HuH-7.5 (cell line): Measurements from ENCODE around the gene BCL11A.

ENCODE experiments used
- DNase-seq: peaks from one replicate; pipeline ENCODE4 v3.0.0; 2011; ENCODE audit warnings: low spot score

Gene BCL11A

GRCh38 chr2:60544954-60545560 lies 8.4 kb downstream of the BCL11A start:
- no peak for DNase-seq

GRCh38 chr2:60544062-60544461 lies 9.4 kb downstream of the BCL11A start:
- DNase-seq, result no peak

- DNase-seq, result no peak
Observed at GRCh38 chr2:60541056-60541651, 12.3 kb downstream of the BCL11A start.

DNA sequence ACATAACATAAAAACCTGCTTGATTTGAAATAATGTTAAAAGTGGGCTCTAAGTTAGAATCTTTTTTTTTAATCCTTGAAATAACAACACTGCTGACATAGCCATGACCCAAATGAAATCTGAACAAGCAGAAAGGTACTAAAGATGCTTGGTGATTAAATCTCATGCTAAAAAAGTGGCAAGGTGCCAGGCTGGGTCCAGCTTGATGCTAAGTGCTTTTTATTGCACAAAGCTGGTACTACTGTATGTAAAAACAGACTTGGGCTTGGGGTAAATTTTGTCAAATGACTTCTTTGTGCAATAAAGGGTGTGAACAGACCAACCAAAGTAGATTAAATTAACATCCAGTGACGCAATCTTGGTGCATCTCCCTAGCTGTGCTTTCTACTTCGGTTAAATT lies 13.4 kb downstream of the BCL11A start:
- no peak for DNase-seq

DNA sequence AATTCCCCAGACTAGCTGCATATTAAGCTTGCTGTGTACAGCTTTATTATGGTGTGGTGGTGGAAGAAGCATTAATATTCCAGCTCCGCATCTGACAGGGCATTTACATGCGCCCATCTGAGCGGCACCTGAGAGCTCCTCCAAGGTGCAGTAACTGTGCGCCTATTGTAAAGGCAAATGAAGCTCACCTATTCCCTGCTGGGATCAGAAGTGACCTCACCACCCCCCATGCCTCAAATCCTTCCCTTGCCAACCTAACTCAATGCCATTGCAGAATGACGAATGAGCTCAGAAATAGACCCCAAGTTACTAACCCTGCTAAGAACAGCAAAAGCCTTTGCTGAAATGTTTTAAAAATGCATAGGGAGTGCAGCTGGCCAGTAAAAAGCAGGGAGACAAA lies 14.3 kb downstream of the BCL11A start:
- no peak for DNase-seq

- DNase-seq, result no peak
Observed at GRCh38 chr2:60538101-60538500, 15.4 kb downstream of the BCL11A start.

DNA sequence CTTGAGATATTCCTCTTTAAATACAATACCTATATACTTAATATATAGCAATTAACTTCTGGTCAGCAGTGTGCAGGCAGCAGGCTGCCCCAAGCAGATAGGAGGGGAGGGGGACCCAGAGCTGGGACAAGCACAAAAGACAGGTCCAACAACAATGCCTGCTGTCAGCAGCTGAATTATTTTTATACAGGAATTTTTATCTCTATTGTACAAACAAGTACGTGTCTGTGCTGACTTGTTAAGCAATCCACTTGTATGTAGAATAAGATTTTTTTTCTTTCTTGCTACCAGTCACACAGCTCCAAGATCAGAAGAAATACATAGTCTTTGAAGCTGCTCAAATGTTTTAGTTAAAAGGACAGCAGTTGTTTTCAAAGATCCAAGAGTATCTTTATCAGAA lies 16.7 kb downstream of the BCL11A start:
- no peak for DNase-seq

DNA sequence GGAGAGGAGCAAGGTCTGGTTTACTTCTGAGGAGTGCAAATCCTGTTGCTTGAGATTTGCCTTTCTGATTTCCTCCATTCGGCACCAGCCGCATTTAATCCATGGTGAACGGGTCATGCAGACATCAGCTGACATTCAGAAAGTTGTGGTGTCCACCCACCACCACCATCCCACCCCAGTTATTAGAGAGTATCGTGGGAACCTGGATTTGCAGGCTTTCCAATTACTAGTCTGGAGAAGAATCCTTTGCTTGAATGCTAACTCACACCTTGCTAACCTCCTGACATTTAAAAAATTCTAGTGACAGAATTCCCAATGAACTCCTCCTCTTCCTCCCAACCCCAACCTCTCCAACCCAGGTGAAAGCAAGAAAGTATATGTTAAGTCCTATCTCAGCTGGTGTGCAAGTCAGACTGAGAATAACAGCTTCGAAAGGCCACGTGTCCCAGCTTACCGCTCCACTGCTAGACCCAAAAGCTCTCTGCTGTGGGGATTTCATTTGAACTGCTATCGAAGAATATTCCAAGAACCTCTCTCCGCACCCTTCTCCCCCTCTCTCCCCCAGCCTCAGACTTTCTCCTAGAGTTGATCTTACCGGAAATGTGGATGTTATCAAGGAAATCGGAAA lies 17.7 kb downstream of the BCL11A start:
- DNase-seq, result no peak

- no peak for DNase-seq
Observed at GRCh38 chr2:60534892-60535684, 18.4 kb downstream of the BCL11A start.

- no peak for DNase-seq
Observed at GRCh38 chr2:60534052-60534685, 19.3 kb downstream of the BCL11A start.

- no peak for DNase-seq
Observed at GRCh38 chr2:60533101-60534051, 20.1 kb downstream of the BCL11A start.

DNA sequence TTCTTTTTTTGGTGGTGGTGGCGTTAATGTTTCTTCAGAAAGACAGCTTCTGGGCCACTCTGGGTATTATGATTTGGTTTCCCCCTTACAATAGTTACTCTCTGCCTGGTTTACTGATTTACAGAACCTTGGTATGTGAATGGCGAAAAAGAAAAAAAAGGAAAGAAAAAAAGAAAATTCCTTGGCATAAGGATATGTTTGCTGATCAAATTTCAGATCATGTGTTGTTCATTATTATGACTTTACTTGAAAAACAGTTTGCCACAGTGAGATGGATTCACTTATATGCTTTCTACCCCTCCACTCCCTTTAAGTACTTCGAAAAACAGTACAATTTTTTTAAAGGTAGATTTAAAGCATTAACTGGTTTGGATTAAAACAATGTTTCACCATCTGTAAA lies 21.0 kb downstream of the BCL11A start:
- no peak for DNase-seq

DNA sequence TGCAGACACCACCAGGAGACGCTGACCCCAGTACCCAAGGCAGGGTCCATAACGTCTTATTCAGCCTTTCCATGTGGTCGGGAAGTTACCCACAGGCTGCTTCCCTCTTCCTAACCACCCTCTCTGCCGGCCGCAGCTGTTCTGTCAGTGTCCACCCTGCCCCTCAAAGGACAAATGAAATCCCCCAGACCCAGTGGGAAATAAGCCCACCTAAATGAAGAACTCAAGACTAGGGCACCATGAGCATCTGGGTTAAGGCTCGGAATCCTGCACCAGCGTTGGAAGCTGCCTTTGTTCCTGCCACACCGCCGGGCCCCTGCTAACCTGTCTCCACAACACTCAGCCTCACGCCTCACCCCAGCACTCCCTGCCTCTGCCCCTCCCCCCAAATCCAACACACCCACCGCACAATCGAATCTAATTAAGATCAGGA lies 21.7 kb downstream of the BCL11A start:
- DNase-seq, result no peak

GRCh38 chr2:60530660-60531281 lies 22.7 kb downstream of the BCL11A start:
- peak; percentile 70 for DNase-seq

DNA sequence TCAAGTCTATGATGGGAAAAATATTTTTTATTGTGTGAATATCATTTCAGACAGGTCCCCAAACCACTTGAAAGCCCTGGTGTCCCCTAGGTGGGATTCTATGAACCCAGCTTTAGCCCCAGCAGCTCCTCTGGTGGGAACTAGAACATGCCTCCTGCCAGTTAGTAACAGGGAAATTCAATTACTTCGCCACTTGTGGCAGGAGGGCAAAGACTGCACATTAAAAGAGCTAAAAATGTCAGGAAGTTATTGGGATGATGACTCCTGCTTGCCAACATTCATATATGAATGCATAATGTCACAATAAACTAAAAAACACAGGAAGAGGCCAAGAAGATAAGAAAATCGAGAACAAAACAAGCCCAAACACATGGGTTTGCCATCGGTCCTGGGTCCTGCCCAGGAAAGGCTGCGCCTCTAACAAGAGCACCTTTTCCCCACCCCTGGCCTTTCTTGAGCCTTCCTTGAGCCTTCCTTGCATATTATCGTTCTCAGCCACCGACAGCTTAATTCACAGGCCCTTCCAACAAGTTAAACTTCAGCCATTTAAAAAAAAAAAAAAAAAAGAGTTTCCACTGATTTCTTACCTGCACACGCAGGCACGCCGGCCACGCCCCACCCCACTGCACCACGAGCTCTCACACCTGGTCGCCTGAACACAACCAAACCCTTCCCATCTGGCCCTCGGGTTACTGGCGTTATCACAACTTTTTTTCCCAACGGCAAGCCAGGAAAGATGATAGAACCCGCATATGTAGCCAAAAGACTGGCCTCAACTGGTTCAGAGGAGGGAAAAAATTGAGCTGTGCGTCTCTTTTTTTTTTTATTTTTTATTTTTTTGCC lies 23.4 kb downstream of the BCL11A start:
- no peak for DNase-seq

GRCh38 chr2:60529136-60529784 lies 24.2 kb downstream of the BCL11A start:
- no peak for DNase-seq

DNA sequence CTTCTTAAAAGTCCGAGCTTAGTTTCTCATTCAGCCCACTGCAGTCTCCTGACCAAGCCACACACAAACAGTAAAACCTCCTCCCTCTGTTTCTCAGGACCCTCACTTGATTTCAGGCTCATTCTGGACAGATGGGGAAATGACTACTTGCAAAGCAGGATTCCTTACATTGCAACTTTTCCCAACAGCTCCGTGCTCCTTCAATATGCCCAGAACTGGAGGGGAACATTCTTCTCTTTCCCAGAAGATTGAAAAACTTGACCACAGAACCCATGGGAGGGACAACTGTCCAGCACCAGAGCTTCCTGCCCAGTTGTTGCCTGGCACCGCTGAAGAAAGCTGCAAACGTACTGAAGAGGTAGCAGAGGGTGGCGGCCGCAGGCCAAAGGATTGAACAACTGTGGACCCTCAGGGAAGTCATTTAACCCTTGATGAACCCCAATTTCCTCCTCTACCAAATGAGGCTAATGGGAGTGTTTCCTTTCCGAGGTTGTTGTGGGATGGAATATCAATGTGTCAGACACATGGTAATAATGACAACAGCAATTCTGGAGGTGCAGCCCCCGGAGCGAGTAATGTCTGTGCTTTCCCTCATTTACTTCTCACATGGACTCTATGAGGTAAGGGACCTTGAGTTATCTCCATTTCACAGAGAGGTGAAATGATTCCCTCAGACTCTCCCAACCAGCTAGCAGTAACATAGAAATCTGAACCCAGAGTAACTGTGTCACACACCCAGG lies 25.0 kb downstream of the BCL11A start:
- DNase-seq, result no peak

DNA sequence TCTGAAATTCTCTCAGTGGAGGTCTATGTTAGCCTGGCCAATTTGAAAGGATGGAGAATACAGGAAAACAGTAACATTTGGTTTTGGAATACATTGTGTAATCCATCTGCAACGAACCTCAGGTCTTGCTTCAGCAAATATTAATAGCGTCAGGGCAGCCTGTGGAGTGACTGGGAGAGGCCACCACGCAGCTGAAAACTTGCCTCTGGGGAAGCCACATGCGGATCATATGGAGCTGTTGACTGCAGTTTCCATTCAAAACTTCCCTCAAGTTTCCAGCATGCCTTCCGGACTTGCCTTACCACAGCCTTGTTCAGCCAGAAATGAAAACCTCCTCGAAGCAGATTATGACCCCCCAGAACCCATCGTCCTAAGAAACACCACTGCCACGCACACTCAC lies 25.7 kb downstream of the BCL11A start:
- DNase-seq, result no peak

- no peak for DNase-seq
Observed at GRCh38 chr2:60526623-60527022, 26.8 kb downstream of the BCL11A start.
